Mesothelial cell of epicardium (in vitro differentiated cells): Measurements from ENCODE around the gene PPP6R3. TPM values are rescaled to one million over a fixed set of nuclear protein-coding genes. Genes with fewer than 3 reads are reported as not detected.

Experiments
- DNase-seq, 2 experiments: peaks; one replicate each; pipeline ENCODE4 v3.0.0; 2021; ENCODE audit warnings: low spot score in 2 of 2; ENCODE audit not compliant: unreplicated experiment in 2 of 2
- H3K27ac Mint-ChIP-seq: 2 replicates; pipeline ENCODE4 v1.8.0; 2021; ENCODE audit warnings: mixed read lengths
- H3K27me3 Mint-ChIP-seq: 2 replicates; pipeline ENCODE4 v1.8.0; 2021; ENCODE audit warnings: low read depth, mixed read lengths
- H3K36me3 Mint-ChIP-seq: 2 replicates; pipeline ENCODE4 v1.8.0; 2021; ENCODE audit warnings: mixed read lengths
- H3K4me1 Mint-ChIP-seq: 2 replicates; pipeline ENCODE4 v1.8.0; 2021; ENCODE audit warnings: mixed read lengths
- H3K4me3 Mint-ChIP-seq: 2 replicates; pipeline ENCODE4 v1.8.0; 2021; ENCODE audit warnings: mild to moderate bottlenecking, moderate library complexity, mixed read lengths
- H3K9me3 Mint-ChIP-seq: 2 replicates; pipeline ENCODE4 v1.8.0; 2021; ENCODE audit warnings: mixed read lengths
- CTCF ChIP-seq: fragments of 200-600 bp; sonication (generic); IDR thresholded peaks from one replicate; pipeline ENCODE4 v1.5.0; 2021; ENCODE audit warnings: antibody characterized with exemption; ENCODE audit not compliant: unreplicated experiment
- total RNA-seq: library from RNA; stranded (reverse); gene quantifications from 3 replicates; pipeline ENCODE4 v1.2.1, GENCODE V29; 2021

PPP6R3 gene
- total RNA-seq, 1 donor from 2014 or later = 137 TPM

- peaks cover 35% of the 10 kb centered on the region for H3K4me1 Mint-ChIP-seq
- H3K9me3 Mint-ChIP-seq = no peaks in the 10 kb centered on the region
- no peaks in the 10 kb centered on the region for H3K27me3 Mint-ChIP-seq
- no peak for DNase-seq
- peak overlapping the region; percentile 8 for H3K27ac Mint-ChIP-seq
- peaks cover 42% of the 10 kb centered on the region for H3K36me3 Mint-ChIP-seq
- no peak for TF ChIP-seq CTCF
- no peak overlapping the region for H3K4me3 Mint-ChIP-seq
These were observed 81.4 kb downstream of the PPP6R3 start for GRCh38 chr11:68541991-68542390.

GRCh38 chr11:68542617-68543016, 82.1 kb downstream of the PPP6R3 start:
- Mint-ChIP-seq H3K4me3 (no peak overlapping the region), H3K27me3 (no peaks in the 10 kb centered on the region), H3K9me3 (no peaks in the 10 kb centered on the region), H3K27ac (peak overlapping the region; percentile 21), H3K36me3 (peaks cover 46% of the 10 kb centered on the region), H3K4me1 (peaks cover 35% of the 10 kb centered on the region)
- TF ChIP-seq CTCF = no peak
- no peak for DNase-seq

- Mint-ChIP-seq H3K9me3 (no peaks in the 10 kb centered on the region), H3K27ac (peak overlapping the region; percentile 27), H3K4me1 (peaks cover 40% of the 10 kb centered on the region), H3K27me3 (no peaks in the 10 kb centered on the region), H3K36me3 (peaks cover 45% of the 10 kb centered on the region), H3K4me3 (no peak overlapping the region)
- TF ChIP-seq CTCF = no peak
- no peak for DNase-seq
These were observed 83.0 kb downstream of the PPP6R3 start for GRCh38 chr11:68543594-68543993.

GRCh38 chr11:68545347-68545746, 84.8 kb downstream of the PPP6R3 start:
- peaks cover 53% of the 10 kb centered on the region for H3K4me1 Mint-ChIP-seq
- no peak for TF ChIP-seq CTCF
- peaks cover 37% of the 10 kb centered on the region for H3K36me3 Mint-ChIP-seq
- DNase-seq = no peak
- H3K4me3 Mint-ChIP-seq = no peak overlapping the region
- H3K9me3 Mint-ChIP-seq = no peaks in the 10 kb centered on the region
- peak overlapping the region; percentile 57 for H3K27ac Mint-ChIP-seq
- H3K27me3 Mint-ChIP-seq = no peaks in the 10 kb centered on the region

GRCh38 chr11:68545796-68546195, 85.2 kb downstream of the PPP6R3 start:
- Mint-ChIP-seq H3K36me3 (peaks cover 38% of the 10 kb centered on the region), H3K9me3 (no peaks in the 10 kb centered on the region), H3K27me3 (no peaks in the 10 kb centered on the region), H3K4me1 (peaks cover 57% of the 10 kb centered on the region), H3K4me3 (no peak overlapping the region), H3K27ac (peak overlapping the region; percentile 57)
- TF ChIP-seq CTCF = no peak
- DNase-seq = no peak

- no peak for TF ChIP-seq CTCF
- Mint-ChIP-seq H3K4me1 (peaks cover 55% of the 10 kb centered on the region), H3K4me3 (no peak overlapping the region), H3K27ac (peak overlapping the region; percentile 3), H3K36me3 (peaks cover 36% of the 10 kb centered on the region), H3K9me3 (no peaks in the 10 kb centered on the region), H3K27me3 (no peaks in the 10 kb centered on the region)
- DNase-seq = no peak
These were observed 86.0 kb downstream of the PPP6R3 start for GRCh38 chr11:68546555-68546954.
